Stimulated activated CD4-positive, alpha-beta T cell treated with anti-CD3 and anti-CD28 coated beads, Interleukin-4, amount 100 ng/mL, for 48 hours (primary cell): Measurements from ENCODE around the gene COQ4.
"Not testable (repeated sequence)": the region's sequence is repeated elsewhere in the genome, so short reads cannot be mapped to it uniquely, and the experiment has no call there.

Experiments
- DNase-seq, 2 donors: peaks; one replicate each; pipeline ENCODE4 v3.0.0-alpha.2; 2020; ENCODE audit warnings: low read depth in 2 of 2

COQ4 gene

DNA sequence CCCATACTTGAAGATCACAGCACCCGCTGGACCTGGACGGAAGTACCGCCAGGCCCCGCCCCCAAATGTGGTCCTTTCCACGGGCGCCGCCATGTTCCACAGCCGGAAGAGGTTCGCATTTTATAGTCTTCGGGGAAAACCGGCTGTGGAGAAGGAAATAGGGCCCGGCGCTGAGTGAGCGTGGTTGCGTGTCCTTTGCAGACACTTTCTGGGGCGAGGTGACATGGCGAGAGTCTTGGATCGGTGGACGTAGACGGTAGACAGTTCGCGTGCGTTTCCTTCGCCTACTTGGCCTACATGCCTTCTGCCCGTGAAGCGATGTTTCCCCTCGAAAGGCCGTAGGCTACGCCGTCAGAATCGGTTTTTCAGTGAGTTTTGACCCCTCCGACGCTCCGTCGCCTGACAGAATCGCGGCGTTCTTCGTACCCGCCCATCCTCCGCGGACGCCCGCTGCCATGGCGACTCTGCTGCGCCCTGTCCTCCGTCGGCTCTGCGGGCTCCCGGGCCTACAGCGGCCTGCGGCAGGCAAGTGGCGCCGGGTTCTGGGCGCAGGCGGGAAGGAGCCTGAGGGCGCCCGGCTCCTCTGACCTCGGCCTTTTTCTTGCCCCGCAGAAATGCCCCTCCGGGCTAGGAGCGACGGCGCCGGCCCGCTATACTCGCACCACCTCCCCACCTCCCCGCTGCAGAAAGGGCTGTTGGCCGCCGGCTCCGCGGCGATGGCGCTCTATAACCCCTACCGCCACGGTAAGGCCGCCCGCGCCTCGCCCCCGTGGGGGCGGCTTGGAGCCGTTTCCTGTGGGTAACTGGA lies at the start of gene COQ4, which contains the start of gene TRUB2:
TSS of gene COQ4 (plus strand) at position 436 of the 808 bp plus-strand sequence. CDS start at position 456, 20 bp downstream.
TSS of gene TRUB2 (minus strand) at position 44 of the 808 bp plus-strand sequence. CDS start at position 5, 39 bp downstream.
- peak; percentile 89 to 94 for DNase-seq

DNA sequence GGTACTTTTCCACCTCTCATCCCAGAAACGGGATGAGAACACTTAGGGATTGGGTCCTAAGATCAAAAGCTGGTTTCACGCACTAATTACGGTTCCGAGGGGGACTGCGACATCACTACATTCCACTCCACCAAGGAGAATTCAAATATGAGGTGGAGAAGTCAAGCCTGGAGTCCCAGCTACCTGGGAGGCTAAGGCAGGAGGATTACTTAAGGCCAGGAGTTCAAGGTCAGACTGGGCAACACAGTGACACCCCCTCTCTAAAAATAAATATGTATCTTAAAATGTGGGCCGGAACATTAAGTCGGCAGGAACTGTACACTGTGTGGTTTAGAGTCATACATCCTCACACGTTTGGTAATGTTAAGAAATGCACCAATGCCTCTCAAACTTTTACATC lies 48.4 kb upstream of the COQ4 start:
- DNase-seq, result no peak

DNA sequence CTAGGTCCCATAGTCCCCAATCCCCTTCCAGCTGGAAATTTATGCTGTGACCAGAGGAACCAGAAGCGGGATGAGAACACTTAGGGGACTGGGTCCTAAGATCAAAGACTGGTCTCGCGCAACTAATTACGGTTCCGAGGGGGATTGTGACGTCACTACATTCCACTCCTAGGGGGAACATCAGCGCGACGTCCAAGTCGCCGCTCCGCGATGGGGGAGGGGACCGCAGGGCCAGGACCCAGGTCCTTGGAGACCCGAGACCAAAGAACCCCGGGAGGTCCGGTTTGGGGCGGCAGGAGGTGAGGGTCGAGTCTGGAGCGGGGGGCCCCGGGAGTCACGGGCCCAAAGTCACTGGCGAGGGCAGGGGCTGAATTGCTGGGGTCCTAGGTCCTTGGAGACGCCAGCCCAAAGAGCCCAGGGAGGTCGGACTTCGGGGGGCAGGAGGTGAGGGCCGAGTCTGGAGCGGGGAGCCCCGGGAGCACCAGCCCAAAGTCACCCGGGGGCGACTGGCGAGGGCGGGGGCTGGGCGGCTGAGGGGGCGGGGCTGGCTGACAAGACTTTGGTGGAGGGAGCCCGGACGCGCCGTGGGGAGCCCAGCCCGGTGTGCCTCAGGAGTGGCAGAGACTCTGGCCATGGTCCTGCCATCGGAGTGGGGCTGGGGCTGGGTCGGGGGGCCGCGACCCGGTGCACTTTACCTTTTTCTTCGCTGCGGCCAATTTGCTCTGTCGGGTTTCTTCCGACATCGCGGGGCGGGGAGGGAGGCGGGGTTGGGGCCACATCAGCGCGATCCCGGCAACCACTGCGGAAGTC lies 47.2 kb upstream of the COQ4 start, which contains the start of gene GOLGA2:
TSS of gene GOLGA2 (minus strand) at position 810 of the 810 bp plus-strand sequence. CDS start at position 779, 31 bp downstream.
- DNase-seq, result no peak

DNA sequence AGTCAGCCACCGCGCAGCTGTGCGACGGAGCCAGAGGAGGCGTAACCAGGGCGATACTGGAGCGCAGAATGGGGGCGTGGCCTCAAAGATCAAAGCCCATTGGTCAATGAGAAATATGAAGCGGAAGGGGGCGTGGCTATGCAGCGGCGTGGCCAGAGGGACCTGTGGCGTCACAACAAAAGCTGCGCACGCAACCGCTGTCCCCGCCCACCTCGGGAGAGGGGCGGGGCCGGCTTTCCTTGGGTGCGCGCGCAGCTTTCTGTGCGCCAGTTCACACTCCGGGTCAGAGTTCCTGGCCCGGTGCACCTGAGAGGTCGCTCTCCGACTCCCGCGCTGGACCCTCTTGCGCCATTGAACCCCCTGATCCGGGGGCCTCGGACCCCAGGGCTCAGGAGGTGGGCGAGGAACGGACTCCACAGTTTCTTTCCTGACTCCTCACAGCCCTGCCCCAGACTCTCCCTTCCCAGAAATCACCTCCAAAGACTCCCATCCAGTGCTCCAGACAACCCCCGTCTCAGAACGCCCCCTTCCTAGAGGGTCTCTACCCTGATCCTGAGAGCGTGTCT lies 46.5 kb upstream of the COQ4 start, which contains the start of gene SWI5:
TSS of gene SWI5 (plus strand) at position 269 of the 566 bp plus-strand sequence.
- DNase-seq, result peak; percentile 100

DNA sequence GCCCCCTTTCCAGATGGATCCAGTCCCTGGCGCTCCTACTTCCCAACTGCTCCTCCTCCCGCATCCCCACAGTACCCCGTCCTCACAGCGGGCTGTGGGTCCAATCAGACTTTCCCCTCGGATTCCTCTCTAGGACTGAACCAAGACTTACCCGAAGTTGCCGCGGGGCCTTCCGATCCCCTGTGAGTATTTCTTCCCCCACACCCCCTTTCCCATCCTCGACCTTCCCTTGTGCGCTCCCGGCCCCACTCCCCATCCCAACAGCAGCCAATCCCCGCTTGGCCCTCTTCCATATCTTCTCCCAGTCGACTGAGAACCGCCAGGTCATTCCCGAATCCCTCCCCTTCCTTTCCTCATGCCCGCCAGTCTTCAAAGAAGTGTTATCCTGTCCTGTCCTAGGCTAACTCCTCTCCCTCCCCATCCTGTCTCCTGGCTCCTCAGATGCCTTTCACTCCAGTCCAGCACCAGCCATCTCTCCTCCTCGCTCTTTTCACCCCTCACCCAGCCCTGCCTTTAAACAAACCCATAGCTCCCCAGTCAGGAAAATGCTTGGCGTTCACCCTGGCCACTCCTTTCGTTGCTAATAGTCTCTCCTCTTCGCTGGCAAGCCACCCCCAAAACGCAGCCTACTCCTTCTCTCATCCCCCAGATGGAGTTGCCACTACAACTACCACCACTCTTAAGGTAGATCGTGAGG lies 45.9 kb upstream of the COQ4 start:
- DNase-seq, result no peak

DNA sequence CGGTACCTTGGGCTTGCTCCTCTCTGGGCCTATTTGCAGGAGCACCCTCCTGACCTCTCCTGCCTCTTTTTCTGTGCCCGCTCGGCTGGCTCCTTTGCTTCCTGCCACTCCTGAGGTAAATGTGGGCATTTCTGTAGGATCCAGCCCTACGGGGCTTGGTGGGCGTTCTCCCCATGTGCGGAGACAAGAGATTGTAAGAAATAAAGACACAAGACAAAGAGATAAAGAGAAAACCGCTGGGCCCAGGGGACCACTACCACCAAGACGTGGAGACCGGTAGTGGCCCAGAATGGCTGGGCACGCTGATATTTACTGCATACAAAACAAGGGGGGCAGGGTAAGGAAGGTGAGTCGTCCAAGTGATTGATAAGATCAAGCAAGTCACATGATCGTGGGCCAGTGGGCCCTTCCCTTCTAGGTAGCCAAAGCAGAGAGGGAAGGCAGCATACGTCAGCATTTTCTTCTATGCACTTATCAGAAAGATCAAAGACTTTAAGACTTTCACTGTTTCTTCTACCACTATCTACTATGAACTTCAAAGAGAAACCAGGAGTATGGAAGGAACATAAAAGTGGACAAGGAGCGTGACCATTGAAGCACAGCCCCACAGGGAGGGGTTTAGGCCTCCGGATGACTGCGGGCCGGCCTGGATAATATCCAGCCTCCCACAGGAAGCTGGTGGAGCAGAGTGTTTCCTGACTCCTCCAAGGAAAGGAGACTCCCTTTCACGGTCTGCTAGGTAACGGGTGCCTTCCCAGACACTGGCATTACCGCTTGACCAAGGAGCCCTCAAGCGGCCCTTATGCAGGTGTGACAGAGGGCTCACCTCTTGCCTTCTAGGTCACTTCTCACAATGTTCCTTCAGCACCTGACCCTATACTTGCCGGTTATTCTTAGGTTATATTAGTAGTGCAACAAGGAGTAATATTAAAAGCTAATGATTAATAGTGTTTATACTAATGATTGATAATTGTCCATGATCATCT lies 43.3 kb upstream of the COQ4 start:
- DNase-seq, result not testable (repeated sequence)

DNA sequence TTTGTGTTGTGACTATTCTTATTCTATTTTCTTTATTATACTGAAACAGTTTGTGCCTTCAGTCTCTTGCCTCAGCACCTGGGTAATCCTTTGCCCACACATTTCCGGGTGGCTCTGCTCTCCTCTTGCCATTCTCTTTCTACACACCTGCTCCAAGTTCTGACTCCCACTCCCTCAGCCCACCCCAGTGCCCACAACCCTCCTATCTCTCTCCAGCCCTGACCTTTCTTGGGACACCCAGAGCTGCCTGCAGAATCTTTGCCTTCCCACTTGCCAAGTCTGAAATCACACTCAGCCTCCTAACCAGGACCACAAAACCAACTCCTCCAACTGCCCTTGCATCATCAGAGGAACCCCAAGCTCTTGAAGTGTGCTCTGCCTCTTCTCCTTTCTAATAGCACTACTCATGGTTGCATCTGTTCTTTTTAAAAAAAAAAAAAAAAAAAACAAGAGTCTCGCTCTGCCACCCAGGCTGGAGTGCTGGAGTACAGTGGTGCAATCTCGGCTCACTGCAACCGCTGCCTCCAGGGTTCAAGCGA lies 42.5 kb upstream of the COQ4 start:
- no peak for DNase-seq

DNA sequence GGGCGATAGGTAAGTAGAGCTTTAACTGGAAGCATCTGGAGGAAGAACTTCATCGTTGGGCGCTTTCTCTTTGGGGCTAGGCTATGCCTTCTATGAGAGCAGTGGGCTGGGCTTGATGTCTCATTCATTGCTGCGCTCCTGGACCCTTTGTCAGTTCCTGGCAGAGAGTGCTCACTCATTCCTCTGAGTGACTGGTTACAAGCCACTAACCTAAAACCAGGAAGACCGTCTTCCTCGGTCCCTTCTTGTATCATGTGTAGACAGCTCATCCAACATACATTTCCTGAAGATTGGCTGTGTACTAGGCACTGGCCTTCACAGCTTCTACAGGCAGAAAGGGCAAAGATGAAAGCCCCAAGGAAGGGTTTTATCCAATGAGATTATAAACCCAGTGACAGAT lies 40.1 kb upstream of the COQ4 start:
- DNase-seq, result no peak

DNA sequence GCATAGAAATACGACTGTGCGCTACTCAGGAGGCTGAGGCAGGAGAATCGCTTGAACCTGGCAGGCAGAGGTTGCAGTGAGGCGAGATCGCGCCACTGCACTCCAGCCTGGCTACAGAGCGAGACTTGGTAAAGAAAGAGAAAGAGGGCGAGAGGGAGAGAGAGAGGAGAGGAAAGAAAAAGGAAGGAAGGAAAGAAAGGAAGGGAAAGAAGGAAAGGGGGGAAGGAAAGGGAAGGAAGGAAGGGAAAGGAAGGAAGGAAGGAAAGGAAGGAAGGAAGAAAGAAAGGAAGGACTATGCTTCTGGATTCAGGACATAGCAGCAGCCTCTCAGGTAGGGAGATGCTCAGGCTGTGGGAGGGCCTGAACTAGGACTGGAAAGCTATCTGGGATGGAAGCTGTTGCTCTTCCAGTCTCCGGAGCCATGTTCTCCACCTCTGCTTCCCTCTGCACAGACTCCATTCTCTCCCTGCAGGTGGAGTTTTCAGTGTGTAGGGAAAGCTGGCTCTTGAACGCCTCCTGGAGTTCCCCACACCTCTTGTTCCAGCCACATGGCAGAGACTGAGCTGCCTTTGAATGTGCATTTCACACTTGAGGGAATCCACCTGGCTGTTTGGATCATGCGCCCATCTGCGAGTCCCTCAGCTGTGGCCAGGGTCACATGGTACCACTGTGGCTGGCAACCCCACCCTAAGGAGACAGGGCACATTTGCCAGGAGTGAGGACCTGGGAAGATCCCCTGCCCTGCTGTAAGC lies 37.4 kb upstream of the COQ4 start:
- DNase-seq, result no peak

DNA sequence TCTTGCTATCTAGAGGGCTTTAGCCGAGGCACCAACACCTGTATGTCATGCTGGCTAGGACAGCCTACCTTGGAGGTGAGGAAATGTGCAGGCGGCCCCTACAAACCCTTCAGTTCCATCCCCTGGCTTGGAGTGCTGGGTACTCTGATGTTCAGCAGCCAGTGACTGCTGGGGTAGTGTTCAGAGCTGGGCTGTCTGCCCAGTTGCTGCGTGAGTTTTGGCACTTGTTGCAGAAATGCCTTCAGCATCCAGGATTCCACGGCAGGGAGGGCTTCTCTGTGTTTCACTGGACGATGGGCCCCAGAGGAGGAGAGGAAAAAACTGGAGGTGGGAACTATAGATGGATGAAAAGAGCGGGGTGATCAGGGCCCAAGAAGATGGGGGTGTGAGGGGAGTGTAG lies 36.2 kb upstream of the COQ4 start:
- DNase-seq, result no peak

DNA sequence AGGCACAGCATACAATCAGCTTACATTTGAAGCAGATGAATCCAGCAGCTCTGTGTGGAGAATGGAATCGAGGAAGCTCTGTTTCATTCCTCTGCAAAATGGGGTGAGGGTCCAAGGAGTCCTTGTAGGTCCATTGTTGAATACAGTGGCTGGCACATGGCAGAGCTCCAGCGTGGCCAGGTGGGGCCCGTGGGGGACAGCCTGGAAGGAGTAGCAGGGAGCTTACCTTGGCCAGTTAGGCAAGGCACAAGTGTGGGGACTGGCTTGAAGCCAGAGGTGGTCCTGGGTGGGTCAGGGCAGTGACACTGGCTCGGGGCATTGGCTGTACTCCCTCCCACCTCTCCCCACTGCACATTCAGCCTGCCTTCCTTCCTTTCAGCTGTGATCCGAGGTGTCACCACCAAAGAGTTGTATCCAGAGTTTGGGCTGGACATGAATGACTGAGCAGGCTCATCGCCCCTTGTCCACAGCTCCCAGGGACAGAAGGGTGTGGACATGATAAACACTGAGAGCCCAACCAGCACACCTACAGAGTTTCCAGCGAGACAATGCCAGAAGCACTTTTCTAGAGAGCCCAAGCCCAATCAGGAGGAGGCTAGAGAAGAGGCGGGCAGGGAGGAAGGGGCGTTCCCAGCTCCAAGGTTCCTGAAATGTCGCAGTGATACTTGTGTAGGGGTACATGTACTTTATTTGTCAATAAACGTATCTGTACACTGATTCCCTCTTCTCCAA lies 34.2 kb upstream of the COQ4 start:
- DNase-seq, result no peak

DNA sequence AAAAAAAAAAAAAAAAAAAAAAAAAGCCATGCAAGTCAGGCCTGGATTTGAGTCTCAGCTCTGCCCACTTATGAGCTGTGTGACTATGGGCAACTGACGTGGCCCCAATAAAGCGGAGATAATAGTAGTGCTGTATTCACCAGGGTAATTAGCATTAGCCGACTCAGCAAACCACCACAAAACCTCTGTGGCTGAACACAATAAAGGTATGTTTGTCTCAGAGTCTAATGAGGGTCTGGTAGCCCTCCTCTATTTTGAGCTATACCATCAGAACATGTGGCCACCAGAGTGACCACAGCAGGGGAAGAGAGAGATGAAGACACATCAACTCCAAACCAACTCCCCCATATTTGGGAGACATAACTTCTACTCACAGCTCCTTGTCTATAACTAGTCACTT lies 30.6 kb upstream of the COQ4 start:
- DNase-seq, result no peak

DNA sequence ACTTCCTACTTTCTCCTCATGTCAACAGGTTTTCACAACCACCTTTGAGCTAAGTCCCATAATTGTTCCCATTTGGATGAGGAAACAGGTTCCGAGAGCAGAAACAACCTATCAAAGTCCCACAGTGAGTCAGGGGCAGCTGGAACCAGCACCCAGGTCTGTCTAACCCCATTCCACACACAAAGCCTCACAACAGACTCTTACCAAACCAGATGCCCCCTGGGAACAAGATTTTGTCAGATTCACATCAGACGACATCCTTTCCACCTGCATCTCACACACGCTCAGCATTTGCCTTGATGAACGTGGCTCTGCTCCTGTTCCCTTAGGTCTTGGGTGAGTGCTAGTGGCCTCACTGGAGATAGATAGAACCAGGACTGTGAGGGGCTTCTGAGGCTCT lies 29.5 kb upstream of the COQ4 start:
- DNase-seq, result no peak

DNA sequence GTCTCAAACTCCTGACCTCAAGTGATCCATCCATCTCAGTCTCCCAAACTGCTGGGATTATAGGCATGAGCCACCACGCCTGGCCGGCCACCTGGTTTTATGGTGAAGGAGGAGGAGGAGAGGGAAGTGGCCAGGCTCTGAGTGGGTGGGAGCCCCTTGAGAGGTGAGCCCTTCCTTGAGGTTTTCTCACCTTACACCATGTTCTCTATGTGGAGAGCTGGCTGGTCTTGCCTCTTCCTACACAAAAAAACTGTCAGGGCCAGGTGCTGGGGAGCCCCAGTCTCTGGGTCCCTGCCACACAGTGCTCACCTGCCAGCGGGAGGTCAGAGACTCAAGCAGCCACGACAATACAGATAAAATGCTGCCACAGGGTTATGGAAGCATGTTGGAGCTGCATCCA lies 28.5 kb upstream of the COQ4 start:
- DNase-seq, result no peak

DNA sequence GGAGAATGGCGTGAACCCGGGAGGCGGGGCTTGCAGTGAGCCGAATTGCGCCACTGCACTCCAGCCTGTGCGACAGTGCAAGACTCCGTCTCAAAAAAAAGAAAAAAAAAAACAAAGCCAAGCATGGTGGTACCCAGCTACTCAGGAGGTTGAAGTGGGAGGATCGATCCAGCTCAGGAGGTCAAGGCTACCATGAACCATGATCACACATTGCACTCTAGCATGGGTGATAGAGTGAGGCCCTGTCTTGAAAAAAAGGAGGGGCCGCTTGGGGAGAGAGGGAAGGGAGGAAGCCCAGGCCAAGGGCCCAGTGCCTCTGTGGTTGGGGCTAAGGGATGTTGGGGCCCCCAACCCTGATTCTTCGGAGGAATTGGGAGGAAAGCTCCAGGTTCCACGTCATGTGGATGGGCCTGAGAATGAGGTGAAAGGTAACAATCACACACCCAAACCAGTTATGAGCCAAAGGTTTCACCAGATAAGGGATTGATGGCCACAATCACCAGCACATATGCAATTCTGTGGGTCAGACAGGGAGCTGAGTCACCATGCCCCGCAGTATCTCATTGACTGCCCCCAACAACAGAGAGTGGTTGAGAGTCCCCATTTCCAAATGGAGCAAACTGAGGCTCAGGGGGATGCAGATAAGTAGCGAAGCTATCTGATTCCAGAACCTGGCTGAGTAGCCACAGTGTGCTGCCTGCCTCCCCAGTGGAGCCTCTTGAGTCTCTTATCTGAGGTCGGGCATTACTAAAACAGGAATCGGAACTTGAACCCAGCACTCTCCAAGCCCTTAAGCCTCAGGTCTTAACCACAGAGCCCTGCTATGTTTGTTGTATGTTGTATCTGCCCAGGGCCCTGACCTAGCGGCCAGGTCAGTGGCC lies 26.1 kb upstream of the COQ4 start:
- DNase-seq, result no peak

DNA sequence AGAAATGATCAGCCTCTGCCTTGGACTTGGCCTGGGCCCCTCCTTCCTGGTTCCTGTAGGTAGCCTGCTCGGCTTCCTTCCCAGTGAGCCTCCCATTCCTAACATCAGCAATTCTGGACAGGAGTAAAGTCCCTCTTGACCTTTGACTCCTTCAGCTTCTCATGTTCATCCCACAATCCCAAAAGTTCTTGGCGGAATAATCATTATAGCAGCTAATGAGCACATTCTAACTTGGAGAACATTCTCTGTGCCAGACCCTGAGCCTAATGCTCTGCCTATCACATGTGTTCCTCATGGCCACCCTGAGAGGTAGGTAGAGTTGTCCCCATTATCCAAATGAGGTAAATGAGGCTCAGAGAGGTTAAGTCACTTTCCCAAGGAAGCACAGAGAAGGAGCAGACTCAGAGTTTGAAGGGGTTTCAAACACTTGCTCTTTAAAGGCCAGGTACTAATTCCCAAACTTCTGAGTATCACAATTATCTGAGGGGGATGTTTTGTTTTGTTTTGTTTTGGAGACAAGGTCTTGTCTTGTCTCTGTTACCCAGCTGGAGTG lies 25.3 kb upstream of the COQ4 start:
- no peak for DNase-seq
